CD8-positive, alpha-beta memory T cell (primary cell): ENCODE results near the gene TEX101. TPM values are rescaled to one million over a fixed set of nuclear protein-coding genes. Genes with fewer than 3 reads are reported as not detected.

Experiments
- polyA plus RNA-seq: library from polyadenylated mRNA; unstranded; fragments of 300-500 nt; fragmentation: Illumina TruSeq; gene quantifications from one replicate; pipeline ENCODE4 v1.2.3, GENCODE V29; 2021
- total RNA-seq, 2 experiments: library from RNA; stranded (reverse); gene quantifications; one replicate each; pipeline ENCODE4 v1.2.3, GENCODE V29; 2021

TEX101 gene
- total and polyA plus RNA-seq, 3 experiments from 2014 or later = not detected

Other genes with a start within 250 kb of the TEX101 start
- not detected for gene PSG5, start 228.4 kb upstream of the TEX101 start, total RNA-seq
- not detected for gene PSG5, start 228.4 kb upstream of the TEX101 start, polyA plus RNA-seq
- not detected for gene PSG4, start 209.3 kb upstream of the TEX101 start, total RNA-seq
- not detected for gene PSG4, start 209.3 kb upstream of the TEX101 start, polyA plus RNA-seq
- not detected for gene PSG9, start 145.4 kb upstream of the TEX101 start, total RNA-seq
- gene PSG9, start 145.4 kb upstream of the TEX101 start, polyA plus RNA-seq = not detected
- gene CD177, start 61.2 kb upstream of the TEX101 start, total RNA-seq = not detected
- not detected for gene CD177, start 61.2 kb upstream of the TEX101 start, polyA plus RNA-seq
- 1 to 10 TPM in 1 of 2 experiments, under 1 TPM in 1; 0.84 to 1.2 TPM for gene LYPD3, start 50.7 kb downstream of the TEX101 start, total RNA-seq
- gene LYPD3, start 50.7 kb downstream of the TEX101 start, polyA plus RNA-seq = 3.8 TPM
- gene PHLDB3, start 89.9 kb downstream of the TEX101 start, total RNA-seq = 10 to 100 TPM; 13.5 to 15.4 TPM
- 8.1 TPM for gene PHLDB3, start 89.9 kb downstream of the TEX101 start, polyA plus RNA-seq
- gene ETHE1, start 112.3 kb downstream of the TEX101 start, total RNA-seq = 10 to 100 TPM; 34.4 to 42.3 TPM
- 77.0 TPM for gene ETHE1, start 112.3 kb downstream of the TEX101 start, polyA plus RNA-seq
- gene ZNF575, start 118.3 kb downstream of the TEX101 start, total RNA-seq = 1 to 10 TPM; 2.1 to 2.3 TPM
- 2.6 TPM for gene ZNF575, start 118.3 kb downstream of the TEX101 start, polyA plus RNA-seq
- gene XRCC1, start 160.6 kb downstream of the TEX101 start, total RNA-seq = 10 to 100 TPM; 37.0 to 37.2 TPM
- 31.4 TPM for gene XRCC1, start 160.6 kb downstream of the TEX101 start, polyA plus RNA-seq
- 10 to 100 TPM in 1 of 2 experiments, 1 to 10 TPM in 1; 9.9 to 13.8 TPM for gene PINLYP, start 160.9 kb downstream of the TEX101 start, total RNA-seq
- 1.3 TPM for gene PINLYP, start 160.9 kb downstream of the TEX101 start, polyA plus RNA-seq
- 10 to 100 TPM; 25.4 to 30.2 TPM for gene IRGQ, start 181.2 kb downstream of the TEX101 start, total RNA-seq
- gene IRGQ, start 181.2 kb downstream of the TEX101 start, polyA plus RNA-seq = 2.2 TPM
- gene ZNF576, start 181.7 kb downstream of the TEX101 start, total RNA-seq = 10 to 100 TPM; 19.5 to 20.9 TPM
- gene ZNF576, start 181.7 kb downstream of the TEX101 start, polyA plus RNA-seq = 9.3 TPM
- under 1 TPM; 0.24 to 0.58 TPM for gene SRRM5, start 197.2 kb downstream of the TEX101 start, total RNA-seq
- 0.26 TPM for gene SRRM5, start 197.2 kb downstream of the TEX101 start, polyA plus RNA-seq
- 10 to 100 TPM; 23.6 to 23.8 TPM for gene ZNF428, start 204.7 kb downstream of the TEX101 start, total RNA-seq
- gene ZNF428, start 204.7 kb downstream of the TEX101 start, polyA plus RNA-seq = 22.0 TPM
- gene CADM4, start 225.0 kb downstream of the TEX101 start, total RNA-seq = under 1 TPM; 0.24 to 0.57 TPM
- not detected for gene CADM4, start 225.0 kb downstream of the TEX101 start, polyA plus RNA-seq